Transverse colon (tissue), 4 donors: ENCODE data around the gene UBE2J2. TPM values are rescaled to one million over a fixed set of nuclear protein-coding genes. Genes with fewer than 3 reads are reported as not detected.
A peak's percentile ranks its signal among the peaks of the same experiment; 100 is the strongest.

Experiments used
- DNase-seq: peaks from one replicate; pipeline ENCODE4 v3.0.0-alpha.2; 2019
- H3K27ac ChIP-seq, 4 donors: fragments of 200-600 bp; sonication (generic); 2 replicates each; pipeline ENCODE4 v1.5.1; 2016 to 2018; ENCODE audit warnings: inconsistent platforms in 4 of 4
- H3K27me3 ChIP-seq: fragments of 200-600 bp; sonication (generic); 2 replicates; pipeline ENCODE4 v1.5.1; 2017; ENCODE audit warnings: inconsistent platforms
- H3K36me3 ChIP-seq, 4 donors: fragments of 200-600 bp; sonication (generic); 2 replicates each; pipeline ENCODE4 v1.5.1; 2017 to 2019; ENCODE audit warnings: inconsistent platforms in 4 of 4
- H3K4me1 ChIP-seq, 4 donors: fragments of 200-600 bp; sonication (generic); 2 replicates each; pipeline ENCODE4 v1.5.1; 2017 to 2020; ENCODE audit warnings: inconsistent platforms in 4 of 4
- H3K4me3 ChIP-seq, 4 donors: fragments of 200-600 bp; sonication (generic); 1 replicate in 1 of 4; 2 replicates in 3 of 4; pipeline versions ENCODE4 v1.5.1 to v1.6.1; 2017 to 2019; ENCODE audit warnings: inconsistent platforms in 4 of 4
- H3K9me3 ChIP-seq, 2 donors: fragments of 200-600 bp; sonication (generic); 2 replicates each; pipeline ENCODE4 v1.5.1; 2017 to 2019; ENCODE audit warnings: inconsistent platforms in 2 of 2
- CTCF ChIP-seq, 5 experiments: fragments of 200-600 bp in 3 of 5; fragments of 450-650 bp in 2 of 5; sonication (generic) in 3 of 5; IDR thresholded peaks; 1 replicate in 2 of 5; 2 replicates in 3 of 5; pipeline ENCODE4 v1.5.1; 2016 to 2017; ENCODE audit warnings: antibody characterized with exemption in 5 of 5, inconsistent platforms in 3 of 5, mild to moderate bottlenecking in 2 of 5, moderate library complexity in 1 of 5
- EP300 ChIP-seq: sonication (generic); formaldehyde crosslinking; IDR thresholded peaks from one replicate; pipeline ENCODE4 v1.6.1; 2017; ENCODE audit warnings: antibody characterized with exemption, low read depth
- POLR2A ChIP-seq: fragments of 450-650 bp; IDR thresholded peaks from one replicate; pipeline ENCODE4 v1.6.1; 2016; ENCODE audit warnings: antibody characterized with exemption, mild to moderate bottlenecking, moderate library complexity
- POLR2AphosphoS5 ChIP-seq, 3 donors: sonication (generic); formaldehyde crosslinking; IDR thresholded peaks; one replicate each; pipeline ENCODE4 v1.6.1; 2016; ENCODE audit warnings: antibody characterized with exemption in 3 of 3
- WGBS, 2 donors: methylation state at CpG; one replicate each; pipeline ENCODE4 v1.1.5; 2018; ENCODE audit warnings: low coverage in 1 of 2; 5-methylcytosine and 5-hydroxymethylcytosine counted together
- in situ Hi-C, 4 donors: fragments of 200-750 bp; cut with MboI; loops; one replicate each; pipeline versions ENCODE4 v1.15.0 to v1.15.1; 2017; ENCODE audit warnings: low sequenced_read_pairs in 3 of 4, low pct_ligation_motif_present in 1 of 4, low pct_unique_long_range_greater_than_20kb in 1 of 4
- intact Hi-C: fragments of 100-400 bp; cut with DNase I; formaldehyde crosslinking; loops from one replicate; pipeline ENCODE4 v1.15.1; 2023; ENCODE audit warnings: low total_unique reads
- total RNA-seq, 4 donors: library from RNA; depleted of rRNA; stranded (reverse); fragments of >200 nt; gene quantifications; one replicate each; pipeline ENCODE4 v1.1.0, GENCODE V29; 2016

UBE2J2 gene
- total RNA-seq, 4 donors from 2014 or later = 49.6 to 110 (median 59.1) TPM

- in situ Hi-C loops = no loop called here
- Histone ChIP-seq H3K27ac (no peak overlapping the region), H3K4me1 (peaks cover 16 to 25% (median 19%) of the 10 kb centered on the region in 4 donors), H3K9me3 (no peaks in the 10 kb centered on the region), H3K36me3 (peaks cover 0 to 27% (median 6%) of the 10 kb centered on the region in 4 donors), H3K4me3 (no peak overlapping the region), H3K27me3 (no peaks in the 10 kb centered on the region)
- 90% methylated on average over 18 of the region's 18 CpGs; no CpG with 5 or more reads in 1 of the 2 donors for WGBS, 2 donors
- TF ChIP-seq EP300 (no peak), POLR2A (no peak), POLR2AphosphoS5 (IDR thresholded peaks at IDR 0.05) (no peak), CTCF (IDR thresholded peaks at IDR 0.05) (no peak)
- intact Hi-C loops = loop anchor here (10.0 kb wide), 1 partner anchor 71 kb away; no protein-coding TSS in a partner anchor
- no peak for DNase-seq
Measured at GRCh38 chr1:1225913-1226312, 47.7 kb downstream of the UBE2J2 start.

- peaks cover 0 to 32% (median 6%) of the 10 kb centered on the region in 4 donors for H3K36me3 ChIP-seq
- no peak for TF ChIP-seq POLR2AphosphoS5 (IDR thresholded peaks at IDR 0.05)
- no peak for TF ChIP-seq CTCF (IDR thresholded peaks at IDR 0.05)
- no peak for TF ChIP-seq EP300
- TF ChIP-seq POLR2A = no peak
Measured at GRCh38 chr1:1225238-1225845, 48.3 kb downstream of the UBE2J2 start.

GRCh38 chr1:1223891-1224290 is 49.8 kb downstream of the UBE2J2 start:
- TF ChIP-seq POLR2AphosphoS5 (IDR thresholded peaks at IDR 0.05) = no peak
- no peak for TF ChIP-seq POLR2A
- no peak for TF ChIP-seq EP300
- TF ChIP-seq CTCF (IDR thresholded peaks at IDR 0.05) = no peak
- in situ Hi-C loops = no loop called here

More at GRCh38 chr1:1225238-1225845, 48.3 kb downstream of the UBE2J2 start:
- no peaks in the 10 kb centered on the region for H3K27me3 ChIP-seq
- H3K27ac ChIP-seq = no peak overlapping the region
- 83% methylated on average over 32 of the region's 34 CpGs; no CpG with 5 or more reads in 1 of the 2 donors for WGBS, 2 donors
- H3K4me3 ChIP-seq = no peak overlapping the region
- no peaks in the 10 kb centered on the region for H3K9me3 ChIP-seq
- intact Hi-C loops = loop anchor here (10.0 kb wide), 1 partner anchor 71 kb away; no protein-coding TSS in a partner anchor
- peak; percentile 52 for DNase-seq
- H3K4me1 ChIP-seq = peaks cover 10 to 19% (median 14%) of the 10 kb centered on the region in 4 donors
- in situ Hi-C loops = no loop called here

GRCh38 chr1:1223321-1223720 is 50.3 kb downstream of the UBE2J2 start:
- TF ChIP-seq CTCF (IDR thresholded peaks at IDR 0.05) (no peak), EP300 (no peak), POLR2A (no peak), POLR2AphosphoS5 (IDR thresholded peaks at IDR 0.05) (no peak)
- no peak for DNase-seq
- no peaks in the 10 kb centered on the region for H3K27me3 ChIP-seq
- no peak overlapping the region for H3K4me3 ChIP-seq
- in situ Hi-C loops = no loop called here
- H3K4me1 ChIP-seq = peaks cover 0 to 6% (median 0%) of the 10 kb centered on the region in 4 donors
- H3K36me3 ChIP-seq = peaks cover 0 to 40% (median 8%) of the 10 kb centered on the region in 4 donors
- no peak overlapping the region for H3K27ac ChIP-seq
- intact Hi-C loops = loop anchor here (10.0 kb wide), 1 partner anchor 69 kb away; no protein-coding TSS in a partner anchor
- no peaks in the 10 kb centered on the region for H3K9me3 ChIP-seq
- 93% methylated on average over 3 to 15 of the region's 15 CpGs for WGBS, 2 donors

More at GRCh38 chr1:1223891-1224290, 49.8 kb downstream of the UBE2J2 start:
- intact Hi-C loops = loop anchor here (10.0 kb wide), 1 partner anchor 69 kb away; no protein-coding TSS in a partner anchor
- H3K4me3 ChIP-seq = no peak overlapping the region
- WGBS, 2 donors = 93 to 98% methylated on average over 10 to 21 of the region's 21 CpGs
- H3K36me3 ChIP-seq = peaks cover 0 to 37% (median 7%) of the 10 kb centered on the region in 4 donors
- no peaks in the 10 kb centered on the region for H3K27me3 ChIP-seq
- H3K4me1 ChIP-seq = peaks cover 0 to 6% (median under 1%) of the 10 kb centered on the region in 4 donors
- no peaks in the 10 kb centered on the region for H3K9me3 ChIP-seq
- H3K27ac ChIP-seq = no peak overlapping the region
- DNase-seq = no peak
